NOMO-1 treated with dmso at 0.1 percent for 144 hours (cell line): ENCODE data around the gene ZNF223.

Experiments
- DNase-seq: peaks from one replicate; lab custom pipeline; 2025; ENCODE audit not compliant: unreplicated experiment; lab: John Stamatoyannopoulos, UW

The ZNF223 gene

DNA sequence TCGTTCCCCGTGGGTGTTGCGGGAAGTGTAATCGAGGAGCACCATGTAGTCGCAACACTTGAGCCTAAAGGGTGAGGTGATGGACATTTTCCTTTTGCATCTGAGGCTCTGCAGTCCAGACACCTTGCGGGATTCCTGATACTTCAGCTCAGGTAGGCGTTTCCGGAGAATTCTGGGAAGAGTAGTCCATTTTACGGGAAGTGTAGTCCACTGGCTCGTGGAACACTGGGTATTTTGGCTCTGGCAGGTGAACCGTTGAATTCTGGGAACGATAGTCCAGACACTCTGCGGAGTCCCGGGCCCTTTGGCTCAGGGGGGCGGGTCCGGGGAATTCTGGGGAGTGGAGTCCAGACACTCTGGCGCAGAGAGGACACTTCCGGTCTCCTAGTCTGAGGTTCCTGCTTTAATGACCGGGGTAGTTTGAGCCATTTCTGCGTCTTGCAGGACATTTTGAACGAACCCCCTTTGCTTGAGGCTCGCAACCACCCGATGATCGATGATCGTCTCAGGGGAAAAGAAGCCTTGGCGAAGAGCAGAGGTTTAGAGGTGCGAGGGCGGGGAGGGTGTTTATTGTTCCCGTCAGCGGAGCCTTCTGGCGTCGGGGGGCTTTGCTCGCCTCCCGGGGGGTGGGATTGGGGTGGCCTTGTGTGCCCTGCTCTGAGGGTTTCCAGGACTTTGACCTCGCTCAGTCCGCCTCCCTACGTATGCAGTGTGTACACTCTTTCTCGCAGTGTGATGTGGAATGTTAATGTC is at the start of gene ZNF223:
Gene ZNF223 (plus strand): TSS at position 387 of the 753 bp plus-strand sequence. CDS start 3,141 bp downstream, outside the sequence.
- DNase-seq, result peak; percentile 34

DNA sequence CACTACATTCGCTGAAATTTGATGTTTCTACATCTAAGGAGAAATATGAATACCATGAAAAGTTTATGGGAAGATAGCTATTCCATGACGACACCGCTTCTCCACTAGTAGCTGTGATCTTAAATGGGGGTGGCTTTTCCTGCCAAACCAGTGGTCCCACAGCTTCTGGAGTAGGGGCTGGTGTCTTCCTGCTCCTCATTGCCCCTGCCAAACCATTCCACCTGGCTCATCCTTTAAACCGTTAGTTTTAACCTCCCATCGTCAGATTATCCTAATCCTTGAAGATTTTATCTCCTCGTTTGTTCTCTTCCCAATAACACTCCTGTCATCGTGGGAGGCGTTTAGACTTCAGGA is 49.6 kb upstream of the ZNF223 start:
- DNase-seq, result no peak

DNA sequence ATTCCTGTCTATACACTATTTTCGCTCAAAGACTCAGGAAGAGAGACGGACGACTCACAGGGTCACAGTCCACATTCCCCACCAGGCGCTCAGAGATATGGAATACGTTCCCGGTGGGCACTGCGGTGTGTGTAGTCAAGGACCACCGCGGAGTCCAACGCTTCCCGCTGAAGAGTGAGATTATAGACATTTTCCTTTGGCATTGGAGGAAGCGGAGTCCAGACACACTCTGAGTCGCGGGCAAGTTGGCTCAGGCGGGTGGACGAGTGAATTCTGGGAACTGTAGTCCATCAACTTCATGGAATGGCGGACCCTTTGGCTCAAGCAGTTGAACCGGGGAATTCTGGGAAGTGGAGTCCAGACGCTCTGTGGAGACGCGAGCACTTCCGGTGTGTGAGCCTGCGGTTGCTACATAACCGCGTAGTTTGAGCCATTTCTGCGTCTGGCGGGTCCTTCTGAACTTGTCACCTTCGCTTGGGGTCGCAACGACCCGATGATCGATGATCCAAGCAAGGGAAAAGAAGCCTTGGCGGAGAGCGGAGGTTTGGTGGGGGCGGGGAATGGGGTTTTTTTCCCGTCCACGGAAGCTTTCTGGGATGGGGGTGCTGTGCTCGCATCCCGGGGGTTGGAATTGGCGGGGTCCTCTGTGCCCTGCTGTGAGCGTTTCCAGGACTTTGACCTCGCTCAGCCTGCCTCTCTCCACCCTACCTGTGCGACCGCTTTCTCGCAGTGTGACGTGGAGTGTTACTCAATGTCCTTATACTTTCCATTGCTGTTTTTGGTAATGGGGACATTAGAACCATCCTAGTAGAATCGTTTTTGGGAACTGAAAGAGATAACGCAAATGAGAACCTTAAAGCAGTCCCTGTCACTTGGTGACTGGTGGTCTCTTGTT is 49.0 kb upstream of the ZNF223 start, which contains the start of gene ZNF230:
Gene ZNF230 (plus strand): TSS at position 392 of the 895 bp plus-strand sequence. CDS start 4,122 bp downstream, outside the sequence.
- peak; percentile 97 for DNase-seq

DNA sequence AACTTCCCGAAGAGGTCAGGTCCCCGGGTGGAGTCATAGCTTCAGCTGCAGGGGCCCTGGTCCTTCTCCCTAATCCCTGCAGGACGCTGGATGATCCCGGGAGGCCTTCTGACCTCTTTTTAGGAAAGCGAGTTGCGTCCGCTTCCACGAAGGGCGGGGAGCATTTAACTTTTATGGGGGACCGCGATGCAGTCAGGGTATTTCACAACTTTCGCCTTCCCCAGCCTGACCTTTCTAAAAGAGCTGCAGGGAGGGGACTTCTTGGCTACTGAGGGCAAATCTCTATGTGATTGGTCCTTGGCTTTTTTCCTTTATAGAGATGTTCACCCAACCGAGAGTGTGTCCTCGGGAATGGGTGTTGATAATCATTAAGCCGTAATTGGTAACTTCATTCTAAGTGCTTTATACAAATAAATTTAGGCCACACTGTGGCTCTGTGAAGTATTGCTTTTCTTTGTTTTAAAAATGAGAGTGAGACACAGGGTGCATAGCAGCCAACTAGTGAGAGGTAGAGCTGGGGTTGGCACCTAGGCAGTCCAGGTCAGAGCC is 48.3 kb upstream of the ZNF223 start:
- DNase-seq, result peak; percentile 19

DNA sequence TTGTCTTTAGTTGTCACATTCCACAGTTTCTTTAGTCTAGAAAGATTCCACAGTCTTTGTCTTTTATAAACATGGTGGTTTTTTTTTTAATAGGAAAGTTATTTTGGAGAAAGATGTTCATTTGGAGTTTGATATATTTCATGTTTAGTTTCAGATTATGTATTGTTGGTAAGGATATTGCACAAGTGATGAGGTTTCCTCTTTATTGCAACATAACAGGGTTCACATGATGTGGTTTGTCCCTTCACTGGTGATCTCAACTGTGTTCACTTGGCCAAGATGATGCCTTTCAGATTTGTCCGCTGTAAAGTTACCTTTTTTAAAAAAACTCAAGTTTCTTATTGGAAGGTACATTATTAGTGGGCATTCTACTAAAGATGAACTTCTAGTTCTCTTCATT is 45.9 kb upstream of the ZNF223 start:
- no peak for DNase-seq

DNA sequence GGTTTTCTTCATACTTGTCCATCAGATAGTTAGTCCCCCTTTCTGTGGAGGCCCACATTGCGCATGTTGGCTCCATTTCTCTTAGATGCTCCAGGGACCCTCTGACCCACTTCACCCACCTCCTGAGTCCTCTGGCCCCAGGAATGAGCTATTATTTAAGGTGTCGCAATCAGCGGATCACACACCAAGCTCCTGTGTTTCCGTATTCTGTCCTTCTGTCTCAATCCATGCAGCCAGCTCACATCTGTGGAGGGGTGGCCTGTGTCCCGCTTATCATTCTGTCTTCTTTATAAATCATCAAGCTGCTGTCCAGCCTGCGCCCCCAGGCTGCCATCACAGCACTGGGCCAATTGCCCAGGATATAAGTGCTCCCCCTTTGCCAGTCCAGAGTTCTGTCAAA is 44.4 kb upstream of the ZNF223 start:
- no peak for DNase-seq

DNA sequence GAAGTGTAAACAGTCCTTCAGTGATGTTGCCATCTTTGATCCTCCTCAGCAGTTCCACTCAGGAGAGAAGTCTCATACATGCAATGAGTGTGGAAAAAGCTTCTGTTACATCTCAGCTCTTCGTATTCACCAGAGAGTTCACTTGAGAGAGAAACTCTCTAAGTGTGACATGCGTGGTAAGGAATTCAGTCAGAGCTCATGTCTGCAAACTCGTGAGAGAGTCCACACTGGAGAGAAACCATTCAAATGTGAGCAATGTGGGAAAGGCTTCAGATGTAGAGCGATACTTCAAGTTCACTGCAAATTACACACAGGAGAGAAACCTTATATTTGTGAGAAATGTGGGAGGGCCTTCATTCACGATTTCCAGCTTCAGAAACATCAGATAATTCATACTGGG is 41.4 kb upstream of the ZNF223 start:
- DNase-seq, result no peak

DNA sequence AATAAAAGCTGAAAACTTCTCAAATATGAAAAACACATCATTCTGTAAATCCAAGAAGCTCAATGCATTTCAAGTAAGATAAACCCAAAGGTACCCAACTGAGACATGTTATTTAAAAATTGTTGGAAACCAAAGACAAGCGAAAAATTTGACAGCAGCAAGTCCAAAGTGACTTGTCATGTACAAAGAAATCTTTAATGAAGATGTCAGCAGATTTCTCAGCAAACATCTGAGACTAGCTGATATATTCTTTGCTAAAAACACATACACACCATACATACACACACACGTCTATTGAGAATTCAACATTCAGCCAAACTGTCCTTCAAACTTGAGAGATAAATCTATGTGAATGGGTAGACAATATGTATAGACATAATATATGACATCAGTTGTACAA is 32.3 kb upstream of the ZNF223 start:
- DNase-seq, result no peak

DNA sequence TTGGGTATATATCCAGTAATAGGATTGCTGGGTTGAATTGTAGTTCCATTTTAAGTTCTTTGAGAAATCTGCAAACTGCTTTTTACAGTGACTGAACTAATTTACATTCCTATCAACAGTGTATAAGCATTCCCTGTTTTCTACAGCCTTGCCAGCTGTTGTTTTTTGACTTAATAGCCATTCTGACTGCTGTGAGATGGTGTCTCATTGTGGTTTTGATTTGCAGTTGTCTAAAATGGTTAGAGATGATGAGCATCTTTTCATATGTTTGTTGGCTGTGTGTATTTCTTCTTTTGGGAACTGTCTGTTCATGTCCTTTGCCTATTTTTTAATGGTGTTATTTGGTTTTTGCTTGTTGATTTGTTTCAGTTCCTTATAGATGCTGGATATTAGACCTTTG is 30.6 kb upstream of the ZNF223 start:
- no peak for DNase-seq

DNA sequence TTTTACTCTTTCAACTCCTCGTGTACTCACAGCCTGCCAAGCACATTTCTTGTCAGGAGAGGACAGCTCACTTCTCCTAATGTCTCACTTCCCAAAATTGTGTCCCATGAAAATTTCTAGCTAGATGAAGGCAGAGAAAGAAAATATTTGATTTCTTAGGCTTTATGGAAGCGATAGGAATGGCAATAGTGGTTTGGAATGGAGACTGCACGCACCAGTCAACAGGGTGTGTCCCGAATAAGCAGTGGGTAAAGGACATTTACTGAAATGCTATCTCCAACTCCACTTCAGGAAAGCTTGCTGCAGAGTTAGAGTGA is 27.0 kb upstream of the ZNF223 start:
- no peak for DNase-seq

DNA sequence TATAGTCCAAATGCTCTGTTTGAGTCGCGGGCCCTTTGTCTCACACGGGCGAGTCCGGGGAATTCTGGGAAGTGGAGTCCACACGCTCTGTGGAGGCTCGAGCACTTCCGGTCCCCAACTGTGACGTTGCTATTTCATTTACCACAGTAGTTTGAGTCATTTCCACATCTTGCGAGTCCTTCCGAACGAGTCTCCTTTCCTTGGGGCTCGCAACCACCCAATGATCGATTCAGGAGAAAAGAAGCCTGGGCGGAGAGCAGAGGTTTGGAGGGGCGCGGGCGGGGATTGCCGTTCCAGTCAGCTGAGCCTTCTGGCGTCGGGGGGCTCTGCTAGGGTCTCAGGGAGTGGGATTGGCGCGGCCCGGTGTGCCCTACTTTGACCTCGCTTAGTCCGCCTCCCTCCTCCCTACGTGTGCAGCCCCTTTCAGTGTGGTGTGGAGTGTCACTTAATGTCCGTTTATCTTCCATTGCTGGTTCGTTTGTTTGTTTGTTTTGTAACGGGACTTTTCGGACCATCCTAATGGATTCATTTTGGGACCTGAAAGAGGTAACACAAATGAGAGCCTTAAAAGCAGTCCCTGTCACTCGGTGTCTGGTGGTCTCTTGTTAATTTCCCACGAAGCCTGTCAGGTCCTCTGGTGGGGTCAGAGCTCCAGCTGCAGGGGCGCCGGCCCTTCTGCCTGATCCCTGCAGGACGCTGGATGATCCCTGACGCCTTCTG is 26.5 kb upstream of the ZNF223 start, which contains the start of gene ZNF222:
Gene ZNF222 (plus strand): TSS at position 163 of the 720 bp plus-strand sequence. CDS start 58 bp downstream, at position 221.
- peak; percentile 75 for DNase-seq

DNA sequence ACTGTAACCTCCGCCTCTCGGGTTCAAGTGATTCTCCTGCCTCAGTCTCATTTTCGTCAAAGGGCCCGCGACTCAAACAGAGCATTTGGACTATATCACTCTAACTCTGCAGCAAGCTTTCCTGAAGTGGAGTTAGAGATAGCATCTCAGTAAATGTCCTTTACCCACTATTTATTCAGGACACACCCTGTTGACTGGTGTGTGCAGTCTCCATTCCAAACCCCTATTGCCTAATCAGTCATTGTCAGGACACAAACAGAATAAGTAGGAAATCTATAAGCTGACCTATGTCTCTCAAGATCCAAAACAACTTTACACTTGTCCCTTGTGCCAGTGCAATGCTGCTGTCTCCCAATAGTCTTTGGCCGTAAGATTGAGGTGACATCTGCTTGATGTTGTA is 25.2 kb upstream of the ZNF223 start:
- no peak for DNase-seq

DNA sequence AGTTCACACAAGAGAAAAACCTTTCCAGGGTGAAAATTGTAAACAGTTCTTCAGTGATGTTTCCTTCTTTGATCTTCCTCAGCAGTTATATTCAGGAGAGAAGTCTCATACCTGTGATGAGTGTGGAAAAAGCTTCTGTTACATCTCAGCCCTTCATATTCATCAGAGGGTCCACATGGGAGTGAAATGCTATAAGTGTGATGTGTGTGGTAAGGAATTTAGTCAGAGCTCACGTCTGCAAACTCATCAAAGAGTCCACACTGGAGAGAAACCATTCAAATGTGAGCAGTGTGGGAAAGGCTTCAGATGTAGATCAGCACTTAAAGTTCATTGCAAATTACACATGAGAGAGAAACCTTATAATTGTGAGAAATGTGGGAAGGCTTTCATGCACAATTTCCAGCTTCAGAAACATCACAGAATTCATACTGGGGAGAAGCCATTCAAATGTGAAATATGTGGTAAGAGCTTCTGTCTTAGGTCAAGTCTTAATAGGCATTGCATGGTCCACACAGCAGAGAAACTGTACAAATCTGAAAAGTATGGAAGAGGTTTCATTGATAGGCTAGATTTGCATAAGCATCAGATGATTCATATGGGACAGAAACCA is 19.7 kb upstream of the ZNF223 start:
- DNase-seq, result no peak

DNA sequence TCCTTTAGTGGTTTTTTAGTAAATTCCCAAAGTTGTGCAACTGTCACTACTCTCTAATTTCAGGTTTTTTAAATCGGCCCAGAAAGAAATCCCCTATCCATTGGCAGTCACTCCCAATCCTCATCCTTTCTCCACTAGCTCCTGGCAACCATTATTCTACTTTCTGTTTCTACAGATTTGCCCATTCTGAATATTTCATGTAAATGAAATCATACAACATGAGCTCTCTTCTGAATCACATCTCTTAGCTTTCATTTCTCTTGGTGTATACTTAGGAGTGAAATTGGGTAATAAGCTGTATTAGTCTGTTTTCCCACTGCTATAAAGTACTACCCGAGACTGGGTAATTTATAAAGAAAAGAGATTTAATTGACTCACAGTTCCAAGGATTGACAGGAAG is 9.7 kb upstream of the ZNF223 start:
- DNase-seq, result no peak

DNA sequence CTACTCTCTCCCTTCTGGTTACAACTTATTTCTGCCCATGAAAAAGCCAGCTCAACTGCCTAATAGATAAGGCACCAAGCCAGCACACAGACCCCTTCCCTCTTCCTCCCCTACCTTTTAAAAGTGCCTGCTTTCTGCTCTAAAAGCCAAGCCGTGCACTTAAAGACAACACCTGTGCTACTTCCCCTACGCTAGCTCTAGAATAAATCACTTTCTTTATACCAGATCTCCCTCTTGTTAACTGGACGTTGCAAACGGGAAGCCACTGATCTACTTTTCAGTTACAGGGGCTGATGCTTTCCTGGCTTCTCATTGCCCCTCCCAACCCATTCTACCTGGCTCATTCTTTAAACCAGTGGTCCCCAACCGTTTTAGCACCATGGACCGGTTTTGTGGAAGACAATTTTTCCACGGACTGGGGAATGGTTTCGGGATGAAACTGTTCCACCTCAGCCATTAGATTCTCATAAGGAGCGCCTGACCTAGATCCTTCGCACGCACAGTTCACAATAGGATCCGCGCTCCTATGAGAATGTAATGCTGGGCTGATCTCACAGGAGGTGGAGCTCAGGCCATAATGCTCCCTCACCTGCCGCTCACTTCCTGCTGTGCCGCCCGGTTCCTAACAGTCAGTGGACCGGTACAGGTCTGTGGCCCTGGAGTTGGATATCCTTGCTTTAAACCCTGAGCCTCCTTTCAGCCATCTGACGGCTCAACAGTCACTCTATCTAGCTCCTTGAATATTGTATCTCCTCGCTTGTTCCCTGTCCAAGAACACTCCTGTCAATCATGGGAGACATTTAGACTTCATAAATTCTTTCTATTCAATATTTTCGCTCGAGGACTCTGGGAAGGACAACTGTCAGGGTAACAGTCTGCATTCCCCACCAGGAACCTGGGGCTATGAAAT is 841 bp upstream of the ZNF223 start:
- DNase-seq, result no peak

DNA sequence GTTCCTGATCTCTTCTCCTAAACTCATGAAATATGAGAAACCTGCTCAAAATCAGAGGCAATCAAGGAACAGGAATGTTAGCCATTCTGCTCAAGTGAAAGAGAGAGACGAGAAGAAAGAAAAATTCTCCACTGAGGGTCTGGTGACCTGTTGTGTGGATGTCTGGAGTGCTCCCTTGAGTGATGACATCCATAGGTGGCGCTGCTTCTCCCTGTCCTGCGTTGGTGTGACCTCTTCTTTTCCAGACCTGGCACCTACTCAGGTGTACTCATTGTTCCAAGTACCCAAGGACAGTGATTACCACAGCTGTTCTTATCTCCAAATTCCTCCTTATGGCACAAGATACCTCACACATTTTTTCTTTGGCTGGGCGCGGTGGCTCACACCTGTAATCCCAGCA is 4.0 kb downstream of the ZNF223 start:
- no peak for DNase-seq

DNA sequence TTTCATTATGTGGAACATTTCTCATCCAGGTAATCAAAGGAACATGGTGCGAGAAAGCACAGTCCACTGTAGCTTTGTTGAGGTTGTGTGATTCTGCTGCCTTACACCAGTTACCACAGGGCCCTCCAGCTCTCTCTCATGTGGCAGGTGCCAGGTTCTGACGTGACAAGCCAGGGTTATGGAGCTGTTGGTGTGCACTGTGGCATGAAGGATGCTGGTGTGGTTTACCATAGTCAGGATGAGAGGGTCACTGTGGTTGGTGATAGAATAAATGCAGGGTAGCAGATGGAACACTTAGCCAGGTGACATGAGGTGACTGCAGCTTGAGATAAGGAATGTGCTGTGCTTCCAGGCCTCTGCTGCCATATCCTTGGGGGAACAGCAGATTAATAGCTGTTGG is 7.4 kb downstream of the ZNF223 start:
- DNase-seq, result no peak

DNA sequence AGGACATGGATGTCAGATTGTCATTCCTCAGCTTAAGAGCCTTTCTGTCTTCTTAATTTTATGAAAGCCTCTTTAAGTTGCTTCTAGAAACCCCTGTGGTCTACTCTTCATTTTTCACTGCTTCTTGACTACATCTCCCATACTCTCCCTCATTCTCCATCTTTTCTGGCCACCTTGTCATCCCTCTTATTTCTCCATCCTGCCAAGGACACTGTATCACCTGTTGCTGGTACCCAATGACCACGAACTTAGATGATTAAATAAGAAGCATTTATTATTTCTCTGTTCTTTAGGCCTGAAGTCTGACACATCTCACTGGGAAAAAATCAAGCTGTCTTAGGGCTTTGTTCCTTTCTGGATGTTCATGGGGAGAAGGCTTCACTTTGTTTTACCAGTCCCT is 9.2 kb downstream of the ZNF223 start:
- DNase-seq, result no peak

DNA sequence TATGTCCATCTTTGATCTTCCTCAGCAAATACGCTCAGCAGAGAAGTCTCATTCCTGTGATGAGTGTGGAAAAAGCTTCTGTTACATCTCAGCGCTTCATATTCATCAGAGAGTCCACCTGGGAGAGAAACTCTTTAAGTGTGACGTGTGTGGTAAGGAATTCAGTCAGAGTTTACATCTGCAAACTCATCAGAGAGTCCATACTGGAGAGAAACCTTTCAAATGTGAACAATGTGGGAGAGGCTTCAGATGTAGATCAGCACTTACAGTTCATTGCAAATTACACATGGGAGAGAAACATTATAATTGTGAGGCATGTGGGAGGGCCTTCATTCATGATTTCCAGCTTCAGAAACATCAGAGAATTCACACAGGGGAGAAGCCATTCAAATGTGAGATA is 14.5 kb downstream of the ZNF223 start:
- no peak for DNase-seq

DNA sequence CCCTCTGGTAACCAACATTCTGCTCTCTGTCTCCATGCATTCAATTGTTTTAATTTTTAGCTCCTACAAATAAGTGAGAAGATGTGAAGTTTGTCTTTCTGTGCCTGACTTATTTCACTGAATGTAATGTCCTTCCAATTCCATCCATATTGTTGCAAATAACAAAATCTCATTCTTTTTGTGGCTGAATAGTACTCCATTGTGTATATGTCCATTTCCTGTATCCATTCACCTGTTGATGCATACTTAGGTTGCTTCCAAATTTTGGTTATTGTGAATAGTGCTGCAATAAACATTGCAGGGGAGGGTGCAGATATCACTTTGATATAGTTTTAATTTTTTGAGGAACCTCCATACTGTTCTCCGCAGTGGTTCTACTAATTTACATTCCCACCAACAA is 17.6 kb downstream of the ZNF223 start:
- DNase-seq, result no peak
